ENCODE data around the gene MCM8.

DNA sequence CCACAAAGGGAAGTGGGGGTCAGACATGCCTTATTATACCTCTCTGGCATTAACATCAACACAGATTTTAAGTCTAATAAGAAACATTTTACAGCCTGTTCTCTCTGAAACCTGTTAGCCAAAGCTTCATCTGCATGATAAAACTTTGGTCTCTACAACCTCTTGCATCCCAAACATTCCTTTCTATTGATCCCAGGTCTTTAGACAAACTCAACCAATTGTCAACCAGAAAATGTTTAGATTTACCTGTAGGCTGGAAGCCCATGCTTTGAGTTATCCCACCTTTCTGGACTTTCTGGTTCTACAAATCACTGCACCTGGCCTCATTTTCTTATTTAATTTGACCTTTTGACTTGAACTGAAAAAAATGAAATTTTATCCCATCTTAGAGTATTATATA, 20.8 kb downstream of the MCM8 start:
- TF ChIP-seq CTCF (IDR thresholded peaks at IDR 0.05) (no peak), EZH2 (IDR thresholded peaks at IDR 0.05; ENCODE audit: borderline replicate concordance, insufficient read depth, low read depth, low read length, poor library complexity, severe bottlenecking) (no peak)
